ENCODE results near the gene SH2D4B.
"Not testable (repeated sequence)": the region's sequence is repeated elsewhere in the genome, so short reads cannot be mapped to it uniquely, and the experiment has no call there.

SH2D4B gene

GRCh38 chr10:80542053-80542452 lies 4.4 kb downstream of the SH2D4B start (continued):
- TF ChIP-seq CSDC2 (CRISPR knock-in tag; IDR thresholded peaks at IDR 0.05), result no peak

GRCh38 chr10:80542652-80543318 lies 5.1 kb downstream of the SH2D4B start:
- TF ChIP-seq ZFP30 (CRISPR knock-in tag; IDR thresholded peaks at IDR 0.05) (no peak), ZC3H10 (CRISPR knock-in tag; IDR thresholded peaks at IDR 0.05) (no peak), RARB (CRISPR knock-in tag; IDR thresholded peaks at IDR 0.05) (no peak), PPARA (CRISPR knock-in tag; IDR thresholded peaks at IDR 0.05; ENCODE audit: borderline replicate concordance) (no peak), SNAI2 (CRISPR knock-in tag; IDR thresholded peaks at IDR 0.05) (no peak), TOX (CRISPR knock-in tag; IDR thresholded peaks at IDR 0.05; ENCODE audit: borderline replicate concordance) (no peak)
- TF ChIP-seq, protein P1, sequence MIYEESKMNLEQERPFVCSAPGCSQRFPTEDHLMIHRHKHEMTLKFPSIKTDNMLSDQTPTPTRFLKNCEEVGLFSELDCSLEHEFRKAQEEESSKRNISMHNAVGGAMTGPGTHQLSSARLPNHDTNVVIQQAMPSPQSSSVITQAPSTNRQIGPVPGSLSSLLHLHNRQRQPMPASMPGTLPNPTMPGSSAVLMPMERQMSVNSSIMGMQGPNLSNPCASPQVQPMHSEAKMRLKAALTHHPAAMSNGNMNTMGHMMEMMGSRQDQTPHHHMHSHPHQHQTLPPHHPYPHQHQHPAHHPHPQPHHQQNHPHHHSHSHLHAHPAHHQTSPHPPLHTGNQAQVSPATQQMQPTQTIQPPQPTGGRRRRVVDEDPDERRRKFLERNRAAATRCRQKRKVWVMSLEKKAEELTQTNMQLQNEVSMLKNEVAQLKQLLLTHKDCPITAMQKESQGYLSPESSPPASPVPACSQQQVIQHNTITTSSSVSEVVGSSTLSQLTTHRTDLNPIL (CRISPR knock-in tag; IDR thresholded peaks at IDR 0.05; ENCODE audit: low read depth), result no peak
- TF ChIP-seq, protein P2, sequence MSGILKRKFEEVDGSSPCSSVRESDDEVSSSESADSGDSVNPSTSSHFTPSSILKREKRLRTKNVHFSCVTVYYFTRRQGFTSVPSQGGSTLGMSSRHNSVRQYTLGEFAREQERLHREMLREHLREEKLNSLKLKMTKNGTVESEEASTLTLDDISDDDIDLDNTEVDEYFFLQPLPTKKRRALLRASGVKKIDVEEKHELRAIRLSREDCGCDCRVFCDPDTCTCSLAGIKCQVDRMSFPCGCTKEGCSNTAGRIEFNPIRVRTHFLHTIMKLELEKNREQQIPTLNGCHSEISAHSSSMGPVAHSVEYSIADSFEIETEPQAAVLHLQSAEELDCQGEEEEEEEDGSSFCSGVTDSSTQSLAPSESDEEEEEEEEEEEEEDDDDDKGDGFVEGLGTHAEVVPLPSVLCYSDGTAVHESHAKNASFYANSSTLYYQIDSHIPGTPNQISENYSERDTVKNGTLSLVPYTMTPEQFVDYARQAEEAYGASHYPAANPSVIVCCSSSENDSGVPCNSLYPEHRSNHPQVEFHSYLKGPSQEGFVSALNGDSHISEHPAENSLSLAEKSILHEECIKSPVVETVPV (CRISPR knock-in tag; IDR thresholded peaks at IDR 0.05), result no peak
- ATAC-seq, result no peak

DNA sequence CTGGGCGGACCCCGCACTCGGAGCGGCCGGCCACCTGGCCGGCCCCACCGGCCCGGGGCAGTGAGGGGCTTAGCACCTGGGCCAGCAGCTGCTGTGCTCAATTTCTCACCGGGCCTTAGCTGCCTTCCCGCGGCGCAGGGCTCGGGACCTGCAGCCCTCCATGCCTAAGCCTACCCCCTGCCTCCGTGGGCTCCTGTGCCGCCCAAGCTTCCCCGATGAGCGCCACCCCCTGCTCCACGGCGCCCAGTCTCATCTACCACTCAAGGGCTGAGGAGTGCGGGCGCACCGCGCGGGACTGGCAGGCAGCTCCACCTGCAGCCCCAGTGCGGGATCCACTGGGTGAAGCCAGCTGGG lies 5.6 kb downstream of the SH2D4B start:
- not testable (repeated sequence) for ATAC-seq

DNA sequence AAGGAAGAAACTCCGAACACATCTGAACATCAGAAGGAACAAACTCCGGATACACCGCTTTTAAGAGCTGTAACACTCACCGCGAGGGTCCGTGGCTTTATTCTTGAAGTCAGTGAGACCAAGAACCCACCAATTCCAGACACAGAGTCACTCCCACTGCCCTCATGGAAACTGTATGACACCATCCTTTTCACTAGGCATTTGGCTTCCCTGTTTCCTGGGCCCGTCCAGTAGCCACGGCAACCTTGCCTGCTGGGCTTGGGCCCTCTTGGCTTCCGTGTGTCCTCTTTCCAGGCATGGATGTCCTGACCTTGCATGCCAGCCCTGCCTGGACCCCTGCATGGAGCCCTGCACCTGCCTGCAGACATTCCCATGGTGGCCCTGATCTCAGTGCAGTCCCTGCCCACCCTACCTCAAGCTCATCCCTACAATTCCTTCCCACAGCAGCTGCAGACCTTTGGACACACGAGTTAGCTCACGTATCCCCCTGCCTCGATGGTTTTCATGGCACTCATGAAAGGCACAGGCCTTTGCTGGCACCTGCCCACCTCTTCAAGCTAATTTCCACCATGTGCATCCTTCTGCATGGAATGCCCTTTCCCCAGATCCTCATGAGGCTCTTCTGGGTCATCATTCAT lies 6.7 kb downstream of the SH2D4B start:
- TF ChIP-seq ISL1 (CRISPR knock-in tag; IDR thresholded peaks at IDR 0.05) (no peak), GLIS3 (CRISPR knock-in tag; IDR thresholded peaks at IDR 0.05) (no peak), CSDC2 (CRISPR knock-in tag; IDR thresholded peaks at IDR 0.05) (no peak), ZNF565 (CRISPR knock-in tag; conservative IDR thresholded peaks at IDR 0.05; ENCODE audit: low read depth) (no peak)

DNA sequence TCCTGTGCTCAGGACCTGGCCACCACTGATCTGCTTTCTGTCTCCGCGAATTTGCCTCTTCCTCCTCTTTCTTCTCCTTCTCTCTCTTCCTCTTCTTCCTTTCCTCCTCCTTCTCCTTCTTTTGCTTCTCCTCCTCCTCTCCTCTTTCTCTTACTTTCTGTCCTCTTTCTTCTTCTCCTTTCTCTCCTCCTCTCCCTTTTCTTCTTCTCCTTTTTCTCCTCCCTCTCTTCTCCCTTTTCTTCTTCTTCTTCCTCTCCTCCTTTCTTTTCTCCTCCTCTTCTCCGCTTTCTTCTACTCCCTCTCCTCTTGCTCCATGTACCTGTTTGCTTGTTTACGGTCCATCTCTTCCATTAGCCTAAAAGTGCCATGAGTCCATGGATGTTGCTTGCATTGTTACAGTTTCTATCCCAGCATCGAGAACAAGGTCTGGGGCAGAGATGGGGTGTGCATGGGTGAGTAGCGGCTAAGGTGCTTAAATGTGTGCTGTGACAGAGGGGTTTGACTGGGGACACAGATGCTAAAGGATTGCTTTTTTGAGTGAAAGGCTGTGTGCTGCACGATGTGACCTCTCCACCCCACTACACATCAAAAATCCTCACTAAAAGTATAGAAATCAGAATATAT lies 7.7 kb downstream of the SH2D4B start:
- no peak for ATAC-seq
- TF ChIP-seq CSDC2 (CRISPR knock-in tag; IDR thresholded peaks at IDR 0.05), result no peak
- no peak for TF ChIP-seq TCF4 (CRISPR knock-in tag; IDR thresholded peaks at IDR 0.05; ENCODE audit: borderline replicate concordance)
- no peak for TF ChIP-seq BACH2 (CRISPR knock-in tag; IDR thresholded peaks at IDR 0.05; ENCODE audit: borderline replicate concordance)
- no peak for TF ChIP-seq GLIS3 (CRISPR knock-in tag; IDR thresholded peaks at IDR 0.05)
- TF ChIP-seq TSHZ2 (CRISPR knock-in tag; IDR thresholded peaks at IDR 0.05), result no peak
- TF ChIP-seq, protein P1 (CRISPR knock-in tag; IDR thresholded peaks at IDR 0.05; ENCODE audit: low read depth), result no peak
- no peak for TF ChIP-seq ARNTL (CRISPR knock-in tag; IDR thresholded peaks at IDR 0.05; ENCODE audit: borderline replicate concordance, low read depth)
- TF ChIP-seq, protein P3, sequence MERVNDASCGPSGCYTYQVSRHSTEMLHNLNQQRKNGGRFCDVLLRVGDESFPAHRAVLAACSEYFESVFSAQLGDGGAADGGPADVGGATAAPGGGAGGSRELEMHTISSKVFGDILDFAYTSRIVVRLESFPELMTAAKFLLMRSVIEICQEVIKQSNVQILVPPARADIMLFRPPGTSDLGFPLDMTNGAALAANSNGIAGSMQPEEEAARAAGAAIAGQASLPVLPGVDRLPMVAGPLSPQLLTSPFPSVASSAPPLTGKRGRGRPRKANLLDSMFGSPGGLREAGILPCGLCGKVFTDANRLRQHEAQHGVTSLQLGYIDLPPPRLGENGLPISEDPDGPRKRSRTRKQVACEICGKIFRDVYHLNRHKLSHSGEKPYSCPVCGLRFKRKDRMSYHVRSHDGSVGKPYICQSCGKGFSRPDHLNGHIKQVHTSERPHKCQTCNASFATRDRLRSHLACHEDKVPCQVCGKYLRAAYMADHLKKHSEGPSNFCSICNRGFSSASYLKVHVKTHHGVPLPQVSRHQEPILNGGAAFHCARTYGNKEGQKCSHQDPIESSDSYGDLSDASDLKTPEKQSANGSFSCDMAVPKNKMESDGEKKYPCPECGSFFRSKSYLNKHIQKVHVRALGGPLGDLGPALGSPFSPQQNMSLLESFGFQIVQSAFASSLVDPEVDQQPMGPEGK (CRISPR knock-in tag; IDR thresholded peaks at IDR 0.05; ENCODE audit: borderline replicate concordance), result no peak
- no peak for TF ChIP-seq PPARA (CRISPR knock-in tag; IDR thresholded peaks at IDR 0.05; ENCODE audit: borderline replicate concordance)
- TF ChIP-seq TOX (CRISPR knock-in tag; IDR thresholded peaks at IDR 0.05; ENCODE audit: borderline replicate concordance), result no peak
- TF ChIP-seq, protein P4, sequence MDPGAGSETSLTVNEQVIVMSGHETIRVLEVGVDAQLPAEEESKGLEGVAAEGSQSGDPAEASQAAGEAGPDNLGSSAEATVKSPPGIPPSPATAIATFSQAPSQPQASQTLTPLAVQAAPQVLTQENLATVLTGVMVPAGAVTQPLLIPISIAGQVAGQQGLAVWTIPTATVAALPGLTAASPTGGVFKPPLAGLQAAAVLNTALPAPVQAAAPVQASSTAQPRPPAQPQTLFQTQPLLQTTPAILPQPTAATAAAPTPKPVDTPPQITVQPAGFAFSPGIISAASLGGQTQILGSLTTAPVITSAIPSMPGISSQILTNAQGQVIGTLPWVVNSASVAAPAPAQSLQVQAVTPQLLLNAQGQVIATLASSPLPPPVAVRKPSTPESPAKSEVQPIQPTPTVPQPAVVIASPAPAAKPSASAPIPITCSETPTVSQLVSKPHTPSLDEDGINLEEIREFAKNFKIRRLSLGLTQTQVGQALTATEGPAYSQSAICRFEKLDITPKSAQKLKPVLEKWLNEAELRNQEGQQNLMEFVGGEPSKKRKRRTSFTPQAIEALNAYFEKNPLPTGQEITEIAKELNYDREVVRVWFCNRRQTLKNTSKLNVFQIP (CRISPR knock-in tag; IDR thresholded peaks at IDR 0.05; ENCODE audit: borderline replicate concordance, low read depth), result no peak
- TF ChIP-seq ZNF70 (CRISPR knock-in tag; IDR thresholded peaks at IDR 0.05), result no peak
- no peak for TF ChIP-seq OSR1 (CRISPR knock-in tag; IDR thresholded peaks at IDR 0.05)
- TF ChIP-seq ZC3H10 (CRISPR knock-in tag; IDR thresholded peaks at IDR 0.05), result no peak
- no peak for TF ChIP-seq ESRRG (CRISPR knock-in tag; IDR thresholded peaks at IDR 0.05)
- TF ChIP-seq RARB (CRISPR knock-in tag; IDR thresholded peaks at IDR 0.05), result no peak

More for the DNA sequence above, 6.7 kb downstream of the SH2D4B start:
- ATAC-seq, result no peak
